GM21723 (cell line): ENCODE data around the gene ACADVL.

Experiments
- ATAC-seq: cut with Tn5 transposase; IDR thresholded peaks from one replicate; pipeline ENCODE4 v1.9.1; 2021; ENCODE audit warnings: mild to moderate bottlenecking, moderate library complexity; ENCODE audit not compliant: unreplicated experiment

The ACADVL gene

DNA sequence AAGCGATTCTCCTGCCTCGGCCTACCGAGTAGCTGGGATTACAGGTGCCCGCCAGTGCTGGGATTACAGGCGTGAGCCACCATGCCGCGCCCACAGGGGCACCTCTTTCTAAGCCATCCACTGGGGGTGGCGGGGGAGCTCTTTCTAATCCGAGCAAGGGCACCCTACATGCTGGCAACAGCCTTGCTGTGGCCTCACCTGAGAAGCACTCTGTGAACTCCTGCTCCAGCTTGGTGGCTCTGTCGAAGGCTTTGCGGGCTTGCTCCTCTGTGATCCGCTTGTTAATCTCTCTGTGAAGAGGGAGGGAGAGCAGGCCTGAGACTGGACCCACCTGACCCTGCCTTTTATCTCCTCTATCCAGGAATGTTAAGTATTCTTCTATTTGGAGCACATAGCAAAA is 28.7 kb upstream of the ACADVL start:
- ATAC-seq = no peak

DNA sequence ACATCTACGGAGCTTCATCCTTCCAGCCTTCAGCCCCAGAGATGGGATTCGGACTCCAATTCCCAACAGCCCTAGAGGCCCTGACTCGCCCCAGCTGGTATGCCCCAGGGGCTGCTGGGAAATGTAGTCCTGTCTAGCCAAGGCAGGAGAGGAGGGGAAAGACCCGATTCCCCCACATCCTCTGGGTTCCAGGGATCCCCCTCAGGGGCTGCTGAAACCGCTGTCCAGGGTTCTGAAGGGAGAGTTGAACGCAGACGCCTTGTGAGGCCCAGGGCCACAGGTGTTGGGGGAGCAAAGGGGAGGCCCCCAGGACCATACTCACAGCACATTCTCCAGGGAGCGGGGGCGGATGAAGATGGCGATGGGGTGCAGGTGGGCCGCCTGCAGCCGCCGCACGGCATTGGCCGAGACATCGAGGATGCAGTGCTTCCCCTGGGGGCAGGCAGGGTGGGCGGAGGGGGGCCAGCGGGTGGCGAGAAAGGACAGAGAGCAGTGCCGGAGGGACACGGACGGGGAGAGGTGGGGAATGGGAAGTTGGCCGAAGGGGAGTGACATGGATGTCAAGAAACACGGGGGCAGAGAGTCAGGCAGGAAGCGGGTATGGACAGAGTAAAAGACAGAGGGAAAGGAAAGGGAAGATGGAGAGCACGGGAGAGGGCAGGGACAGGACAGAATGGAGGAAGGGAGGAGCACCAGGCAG is 28.0 kb upstream of the ACADVL start:
- ATAC-seq = no peak

DNA sequence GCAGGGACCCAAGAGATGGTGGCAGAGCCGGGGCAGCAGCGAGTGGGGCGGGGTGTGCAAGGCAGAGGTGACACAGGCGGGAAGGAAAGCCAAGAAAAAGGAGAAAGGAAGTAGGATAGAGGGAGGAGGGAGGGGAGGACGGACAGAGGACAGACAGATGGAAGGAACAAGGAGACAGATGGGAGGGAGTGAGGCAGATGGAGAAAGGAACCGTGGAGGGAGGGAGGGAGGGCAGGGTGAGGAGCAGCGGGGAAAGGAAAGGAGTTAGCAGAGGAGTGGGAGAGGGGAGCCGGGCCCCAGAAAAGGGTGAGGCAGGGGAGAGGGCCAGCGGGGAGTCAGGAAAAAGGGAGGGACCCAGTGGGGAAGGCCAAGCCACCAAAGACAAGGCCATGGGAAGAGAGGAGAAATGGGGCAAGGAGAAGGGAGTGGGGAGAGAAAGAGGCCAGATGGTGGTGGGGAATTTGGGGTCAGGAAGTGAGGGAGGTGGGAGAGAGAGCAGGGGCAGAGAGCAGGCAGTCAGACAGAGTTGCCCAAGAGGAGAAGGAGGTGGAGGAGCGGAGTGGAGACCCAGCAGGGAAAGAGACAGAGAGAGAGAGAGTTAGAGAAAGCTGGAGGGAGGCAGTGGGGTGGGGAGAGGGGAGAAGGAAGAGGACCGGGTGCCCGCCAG is 27.3 kb upstream of the ACADVL start:
- no peak for ATAC-seq

DNA sequence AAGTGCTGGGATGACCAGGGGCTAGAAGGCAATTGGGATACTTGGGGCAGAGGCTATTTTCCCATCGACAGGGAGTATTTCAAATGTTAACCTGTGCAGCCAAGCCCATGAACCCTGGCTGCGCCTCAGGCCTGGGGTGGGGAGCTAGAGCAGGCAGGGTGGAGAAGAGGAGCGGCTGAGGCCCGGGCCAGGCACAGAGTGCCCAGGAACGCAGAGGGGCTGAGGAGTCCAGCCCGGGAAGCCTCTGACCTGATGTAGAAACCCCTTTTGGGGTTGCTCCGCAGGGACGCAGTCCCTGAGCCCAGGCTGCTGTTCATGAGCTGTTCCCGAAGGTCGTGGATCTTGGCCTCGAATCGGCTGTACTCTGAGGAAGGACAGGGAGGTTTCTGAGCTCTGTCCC is 23.8 kb upstream of the ACADVL start:
- no peak for ATAC-seq

DNA sequence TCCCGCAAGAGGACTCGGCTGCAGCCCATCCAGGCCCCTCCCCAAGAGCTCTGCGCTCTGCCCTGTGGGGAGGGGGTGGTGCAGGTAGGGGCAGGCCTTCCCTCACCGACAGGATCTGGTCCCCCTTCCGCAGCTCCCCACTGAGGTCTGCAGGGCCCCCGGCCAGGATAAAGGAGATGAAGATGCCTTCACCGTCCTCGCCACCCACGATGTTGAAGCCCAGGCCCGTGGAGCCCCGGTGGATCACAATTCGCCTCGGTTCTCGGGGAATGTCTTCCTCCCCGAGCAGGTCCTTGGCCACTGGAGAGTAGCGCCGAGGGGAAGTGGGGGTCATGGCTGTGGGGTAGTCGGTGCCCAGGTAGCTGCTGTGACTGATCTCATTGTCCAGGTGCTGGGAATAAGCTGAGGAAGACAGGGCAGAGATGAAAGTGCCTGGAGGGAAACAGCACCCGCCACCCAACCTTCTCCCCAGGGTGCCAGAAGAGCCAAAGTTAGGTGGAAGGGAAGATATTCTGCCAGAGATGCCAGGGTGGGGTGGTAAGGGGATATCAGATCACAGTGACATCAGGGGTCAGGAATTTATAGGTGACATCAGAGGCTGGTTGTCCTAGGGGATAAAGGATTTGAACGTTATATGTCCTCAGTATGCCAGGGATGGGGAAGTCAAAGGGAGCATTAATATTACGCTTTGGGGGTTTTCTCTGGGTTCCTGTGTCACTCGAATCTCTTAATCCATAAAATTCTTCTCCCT is 22.9 kb upstream of the ACADVL start:
- no peak for ATAC-seq

DNA sequence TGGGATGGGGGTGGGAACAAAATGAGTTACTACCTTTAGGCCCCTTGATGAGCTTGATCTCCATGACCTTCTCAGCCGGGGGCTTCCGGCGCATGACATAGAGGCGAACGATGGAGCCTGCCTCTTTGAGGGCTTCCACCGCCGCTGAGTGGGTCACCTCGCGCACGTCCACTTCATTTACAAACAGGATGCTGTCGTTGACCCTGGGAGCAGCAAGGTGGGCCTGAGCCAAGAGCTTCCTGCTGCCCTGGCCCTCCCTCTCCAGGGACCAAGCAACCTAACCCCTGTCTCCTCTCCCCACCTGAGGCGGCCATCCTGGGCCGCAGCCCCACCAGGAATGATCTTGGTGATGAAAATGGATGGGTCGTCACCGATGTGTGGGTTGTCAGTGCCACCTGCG is 16.3 kb upstream of the ACADVL start:
- no peak for ATAC-seq

DNA sequence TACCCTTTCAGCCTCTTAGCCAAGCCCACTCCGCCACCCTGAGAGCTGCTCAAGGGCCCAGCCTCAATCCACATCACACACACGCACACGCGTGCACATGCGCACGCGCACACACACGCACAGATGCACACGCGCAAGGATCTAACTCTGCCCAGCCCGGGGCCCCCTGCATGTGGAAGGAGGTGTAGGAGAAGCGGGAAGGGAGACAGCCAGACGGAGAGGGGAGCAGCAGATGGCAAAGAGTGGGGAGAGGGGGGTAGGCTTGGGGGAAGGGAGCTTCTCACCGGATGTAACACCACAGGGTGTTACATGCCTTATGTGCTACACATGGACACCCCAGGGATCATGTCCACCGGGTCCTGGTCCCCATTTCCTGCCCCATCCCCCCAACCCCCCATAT is 15.4 kb upstream of the ACADVL start:
- ATAC-seq = no peak

DNA sequence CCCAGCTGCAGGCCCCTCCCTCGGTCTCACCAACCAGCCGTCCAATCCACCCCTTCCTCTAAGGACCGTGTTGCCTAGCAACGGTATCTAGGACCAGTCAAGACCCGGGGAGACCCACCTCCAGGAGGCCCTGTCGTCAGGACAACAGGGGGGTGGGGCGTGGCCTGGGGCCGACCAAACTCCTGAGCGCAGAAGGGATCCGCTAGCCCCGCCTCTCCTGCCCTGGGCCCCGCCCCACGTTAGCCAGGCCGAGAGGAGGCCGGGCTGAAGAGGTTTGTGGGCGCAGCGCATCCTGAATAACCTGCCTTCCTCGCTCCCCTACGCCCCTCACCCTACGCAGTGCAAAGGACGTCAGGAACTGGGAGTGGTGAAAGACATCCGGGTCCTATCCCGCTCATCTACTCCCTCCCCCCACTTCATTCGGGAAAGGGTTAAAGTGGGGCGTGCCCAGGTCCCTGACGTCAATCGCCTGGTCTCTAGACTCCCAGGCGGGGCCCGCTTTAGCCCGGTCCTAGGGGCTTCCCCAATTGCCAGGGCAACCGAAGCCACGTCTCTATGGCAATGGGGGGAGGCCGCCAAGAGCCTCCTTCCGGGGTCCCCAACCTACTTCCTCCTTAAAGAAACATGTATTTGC is 14.8 kb upstream of the ACADVL start:
- ATAC-seq = peak; percentile 80

DNA sequence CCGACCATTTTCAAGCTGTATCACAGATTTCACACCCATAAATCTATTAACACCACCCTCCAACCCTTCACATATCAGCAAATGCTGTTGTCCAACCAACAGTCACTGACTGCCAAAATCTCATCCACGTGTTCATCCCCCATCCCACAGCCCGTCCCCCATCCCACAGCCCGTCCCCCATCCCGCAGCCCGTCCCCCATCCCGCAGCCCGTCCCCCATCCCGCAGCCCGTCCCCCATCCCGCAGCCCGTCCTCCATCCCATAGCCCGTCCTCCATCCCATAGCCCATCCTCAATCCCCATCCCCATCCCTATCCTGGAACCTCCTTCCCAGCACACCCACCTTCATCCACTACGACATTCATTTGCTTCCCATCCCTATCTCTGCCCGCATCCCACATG is 14.2 kb upstream of the ACADVL start:
- no peak for ATAC-seq

DNA sequence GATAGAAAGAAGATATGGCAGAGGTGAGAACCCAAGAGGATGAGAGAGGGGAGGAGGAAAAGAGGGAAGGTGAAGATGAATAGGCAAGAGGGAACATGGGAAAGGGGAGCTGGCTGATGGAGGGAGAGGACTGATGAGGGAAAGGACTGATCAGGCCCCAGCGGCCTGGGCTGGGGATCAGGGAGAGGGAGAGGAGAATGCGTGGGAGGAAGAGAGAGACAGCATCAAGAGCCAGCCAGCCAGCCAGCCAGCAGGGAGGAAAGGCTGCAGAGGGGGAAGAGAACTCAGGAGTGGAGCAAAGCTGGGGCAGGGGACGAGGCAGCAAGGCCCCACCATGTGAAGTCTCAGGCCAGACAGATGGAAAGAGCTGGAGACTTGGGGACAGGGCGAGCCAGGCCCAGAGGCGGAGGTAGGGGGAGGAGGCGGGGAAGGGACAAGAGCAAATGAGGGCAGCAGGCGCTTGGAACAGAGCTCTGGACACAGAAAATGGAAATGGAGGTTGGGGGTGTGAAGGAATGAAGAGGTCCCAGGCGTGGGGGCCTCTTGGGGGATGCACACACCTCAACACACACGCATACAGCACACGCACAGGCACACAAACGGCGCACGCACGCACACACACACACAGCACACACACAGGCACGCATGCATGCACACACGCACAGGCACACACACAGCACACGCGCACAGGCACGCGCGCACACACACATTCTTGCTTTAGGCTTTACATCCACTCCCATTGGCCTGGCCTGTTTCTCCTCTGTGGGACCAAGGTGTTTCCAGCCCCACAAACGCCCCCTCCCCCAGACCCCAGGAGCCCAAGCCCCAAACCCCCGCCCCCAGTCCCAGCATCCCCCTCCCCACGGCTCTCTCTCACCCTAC is 12.4 kb upstream of the ACADVL start:
- ATAC-seq = no peak

DNA sequence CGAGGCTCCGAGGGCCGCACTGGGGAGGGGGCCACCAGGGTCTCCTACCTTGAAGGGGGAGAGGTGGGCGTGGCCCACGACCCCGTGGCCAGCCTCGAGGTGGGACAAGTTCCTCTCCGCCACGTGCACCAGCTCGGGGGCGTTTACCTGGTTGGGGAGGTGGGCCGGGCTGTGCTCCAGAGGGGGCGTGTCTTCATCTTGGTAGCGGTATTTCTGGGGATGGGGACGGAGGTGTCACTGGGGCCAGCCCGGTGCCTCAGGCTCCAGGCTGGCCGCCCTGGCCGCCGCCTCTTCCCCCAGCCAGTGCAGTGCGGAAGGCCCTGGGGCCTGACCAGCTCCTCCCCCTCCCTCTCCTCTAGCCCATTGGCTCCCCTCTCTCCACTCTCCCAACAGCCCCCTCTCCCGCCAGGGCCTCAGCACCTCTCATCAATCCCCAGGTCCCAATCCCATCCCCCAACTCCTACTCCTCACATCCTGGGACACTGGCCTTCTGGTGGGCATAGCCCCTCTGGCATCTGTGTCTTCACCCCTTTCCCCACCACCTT is 11.6 kb upstream of the ACADVL start:
- ATAC-seq = no peak

DNA sequence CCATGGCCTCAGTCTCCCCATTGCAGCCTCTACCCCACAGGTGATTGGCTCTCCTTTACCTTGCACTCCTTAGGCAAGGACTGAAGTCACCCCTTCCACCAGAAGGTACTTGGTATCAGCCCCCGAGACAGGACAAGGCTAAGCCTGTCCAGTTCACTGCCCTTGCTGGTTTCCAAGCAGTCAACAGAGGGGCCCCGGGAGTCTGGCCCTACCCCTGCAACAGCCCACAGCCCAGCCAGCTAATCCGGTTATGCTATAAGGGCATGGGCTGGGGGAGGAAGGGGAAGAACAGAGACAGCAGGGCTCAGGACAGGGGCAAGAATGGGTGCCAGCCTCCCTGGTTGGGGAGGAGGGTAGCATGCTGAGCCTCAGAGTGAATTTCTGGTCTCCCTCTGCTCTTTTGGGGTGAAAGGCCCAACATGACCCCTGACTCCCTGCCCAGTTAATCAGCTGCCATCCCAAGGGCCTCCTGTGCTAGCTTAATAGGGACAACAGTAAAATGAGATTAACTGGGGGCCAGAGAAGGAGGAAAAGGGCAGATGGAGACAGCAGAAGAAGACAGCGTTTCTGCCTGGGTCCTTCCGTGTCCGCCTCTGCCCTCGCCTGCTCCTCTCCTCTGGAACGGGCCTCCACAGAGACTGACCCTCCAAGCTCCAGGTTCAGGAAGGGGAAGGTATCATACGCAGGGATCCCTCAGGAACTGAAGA is 10.8 kb upstream of the ACADVL start:
- no peak for ATAC-seq

DNA sequence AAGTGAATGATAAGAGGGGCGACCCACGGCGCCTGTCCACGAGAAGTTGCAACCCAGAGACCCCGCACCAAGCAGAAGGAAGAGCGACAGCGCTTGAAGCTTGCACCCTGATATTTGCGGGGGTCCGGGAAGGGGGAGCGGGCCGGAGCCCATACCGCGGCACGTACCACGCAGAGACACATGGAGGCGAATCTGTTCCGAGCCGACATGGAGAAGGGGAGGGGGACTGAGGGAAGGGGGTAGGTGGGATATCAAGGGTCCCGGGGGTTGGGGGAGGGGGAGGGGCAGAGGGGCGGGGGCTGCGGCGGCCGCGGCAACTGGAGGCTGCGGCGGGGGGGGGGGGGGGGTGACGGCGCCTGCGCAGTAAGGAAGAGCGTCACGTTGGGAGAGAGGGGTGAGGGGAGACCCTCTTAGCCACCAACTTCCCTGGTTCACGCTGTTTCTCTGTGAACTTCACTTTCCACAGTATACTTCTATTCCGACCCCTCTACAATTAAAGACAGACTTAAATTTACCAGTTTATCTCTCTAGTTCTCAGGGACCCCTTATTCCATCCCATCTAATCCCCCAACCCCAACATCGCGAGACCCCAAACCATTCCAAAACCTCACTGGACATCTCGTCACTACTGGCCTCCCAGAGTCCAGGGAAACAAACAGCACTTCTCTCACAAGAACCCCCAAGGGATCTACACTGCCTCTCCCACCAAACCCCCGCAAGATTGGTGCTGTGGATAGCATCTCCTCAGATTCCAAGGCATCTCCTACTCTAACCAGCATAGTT is 8.1 kb upstream of the ACADVL start:
- ATAC-seq = no peak

DNA sequence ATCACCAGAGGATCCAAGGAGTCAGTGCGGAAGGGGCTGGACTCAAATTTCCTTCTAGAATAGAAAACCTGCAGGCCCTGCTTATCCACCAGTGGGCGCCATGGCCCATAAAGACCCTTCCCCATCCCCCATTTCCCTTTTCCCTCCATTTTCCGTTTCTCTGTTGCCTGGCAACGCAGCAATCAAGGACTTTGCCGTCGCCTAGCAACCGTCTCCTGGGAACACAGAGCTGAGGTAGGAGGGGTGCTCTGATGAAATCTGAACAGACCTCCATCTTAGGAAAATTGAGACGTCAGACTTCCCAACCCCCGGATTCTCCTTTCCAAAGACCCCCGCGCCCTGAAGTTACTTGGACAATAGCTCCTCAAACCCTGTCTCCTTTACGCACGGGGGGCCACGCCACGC is 5.8 kb upstream of the ACADVL start:
- no peak for ATAC-seq

DNA sequence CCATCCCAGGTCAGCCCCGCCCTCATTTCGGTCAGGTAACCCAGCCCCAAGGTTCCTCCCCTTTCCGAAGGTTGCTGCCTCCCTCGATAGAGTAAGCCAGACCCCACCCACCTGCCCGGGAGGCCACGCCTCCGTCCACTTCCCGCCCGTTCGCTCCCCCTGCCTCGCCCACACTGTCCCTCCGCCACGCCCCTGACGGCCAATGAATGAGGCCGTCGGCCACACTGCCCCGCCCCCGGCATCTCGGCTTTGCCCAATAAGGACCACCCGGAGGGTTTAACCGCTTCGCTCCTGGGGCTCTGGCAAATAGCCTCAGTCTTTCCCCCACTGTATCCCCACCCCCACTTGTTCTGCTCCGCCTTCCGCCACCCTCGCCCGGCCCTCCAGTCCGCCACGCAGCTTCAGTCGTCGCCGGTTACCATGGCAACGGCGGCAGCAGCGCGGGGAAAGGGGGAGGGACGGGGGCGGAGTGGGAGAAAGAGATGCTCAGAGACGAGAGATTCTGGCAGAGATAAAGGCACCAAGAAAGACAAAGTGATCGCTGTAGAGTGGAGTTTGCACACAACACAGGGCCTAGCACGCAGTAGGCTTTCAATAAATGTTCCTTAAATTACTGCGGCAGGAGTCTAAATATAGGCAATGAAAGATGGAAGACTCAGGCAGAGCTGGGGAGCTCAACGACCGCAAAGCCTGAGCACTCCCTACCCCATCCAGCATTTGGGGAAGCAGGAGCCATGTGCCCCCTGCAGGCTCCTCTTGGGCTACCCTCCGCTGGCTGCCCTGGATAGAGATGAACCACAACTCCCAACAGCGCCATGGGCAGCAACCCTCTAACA is 5.2 kb upstream of the ACADVL start:
- peak; percentile 69 for ATAC-seq

DNA sequence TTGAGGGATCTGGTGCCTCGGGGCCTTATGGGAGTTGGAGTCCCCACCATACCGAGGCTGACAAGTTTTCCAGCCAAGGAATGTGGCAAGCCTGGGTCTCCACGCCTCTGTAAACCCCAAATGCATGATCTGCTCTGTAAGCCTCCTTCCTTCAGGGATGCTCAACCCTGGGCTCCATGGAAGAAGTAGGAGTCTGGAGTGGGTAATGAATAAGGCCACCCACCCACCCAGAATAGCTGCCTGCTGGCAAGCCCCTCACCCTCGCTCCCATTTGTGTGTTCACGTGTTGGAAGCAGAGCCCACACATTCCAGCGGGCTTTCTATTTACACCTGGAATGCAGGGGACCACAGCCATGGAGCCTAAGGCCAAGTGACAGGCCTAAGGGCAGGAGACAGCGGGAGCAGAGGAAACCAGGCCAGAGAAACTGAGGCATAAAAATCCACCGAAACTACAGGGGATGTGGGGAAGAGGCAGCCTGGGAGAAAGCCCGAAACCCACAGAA is 4.6 kb upstream of the ACADVL start:
- no peak for ATAC-seq

DNA sequence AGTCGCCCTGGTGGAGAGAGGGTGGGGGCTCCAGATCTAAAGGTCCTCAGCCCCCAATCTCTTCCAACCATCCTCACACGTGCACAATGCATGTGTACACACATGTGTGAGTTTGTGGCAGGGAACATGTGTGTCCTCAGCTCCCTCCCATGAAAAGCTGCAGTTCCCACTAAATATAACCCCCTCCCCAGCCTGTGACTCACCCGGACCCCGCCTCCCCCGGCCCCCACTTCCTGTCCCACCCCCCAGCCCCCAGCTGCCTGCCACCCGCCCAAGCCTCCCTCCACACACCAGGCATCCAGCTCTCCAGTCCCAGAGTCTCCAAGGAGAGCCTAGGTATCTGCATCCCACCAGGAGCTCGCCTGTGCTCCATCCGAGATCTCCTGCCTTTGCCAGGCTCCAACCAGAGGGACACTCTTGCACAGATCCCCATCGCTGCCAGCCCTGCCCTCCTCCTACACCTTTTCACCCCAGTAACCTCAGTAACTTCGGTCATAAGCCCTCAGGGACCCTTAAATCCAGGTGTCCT is 4.0 kb upstream of the ACADVL start:
- no peak for ATAC-seq
